ENCODE results near the gene LDOC1.
"Not testable (repeated sequence)": the region's sequence is repeated elsewhere in the genome, so short reads cannot be mapped to it uniquely, and the experiment has no call there.

The LDOC1 gene

DNA sequence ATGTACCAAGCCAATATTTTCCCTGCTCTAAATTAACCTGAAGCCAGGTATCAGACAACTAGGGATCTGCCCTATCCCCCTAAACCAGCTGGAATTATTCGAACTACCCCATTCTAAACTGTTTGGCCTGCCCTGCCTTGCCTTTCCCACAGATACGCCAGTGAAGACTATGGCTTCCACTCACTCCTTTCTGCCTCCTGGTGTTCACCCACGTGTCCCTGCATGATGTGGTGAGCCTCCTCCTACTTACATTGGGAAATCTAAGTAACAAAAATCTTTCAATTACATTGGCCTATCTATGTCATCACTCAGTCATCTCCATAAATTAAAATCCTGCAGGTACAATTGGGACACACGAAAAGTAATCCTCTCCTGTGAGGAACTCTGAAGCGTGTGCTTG, 6.1 kb upstream of the LDOC1 start:
- ChIA-PET CTCF (no interaction called here), POLR2A (no interaction called here)
- no peaks in the 10 kb centered on the region for H3K9me3 ChIP-seq (ENCODE audit: control extremely low read depth in 1 of 5, control insufficient read depth in 4 of 5, insufficient read depth in 2 of 5, low read depth in 1 of 5, low read length in 4 of 5)
- no peak for DNase-seq
- 78% methylated on average over 4 of the region's 5 CpGs for WGBS (ENCODE audit: insufficient coverage)
- H3K36me3 ChIP-seq (ENCODE audit: control insufficient read depth in 4 of 4, insufficient read depth in 4 of 4, low read length in 3 of 4), result no peaks in the 10 kb centered on the region
- no peak overlapping the region for H3K4me3 ChIP-seq (ENCODE audit: control insufficient read depth in 1 of 7, extremely low read depth in 1 of 7, insufficient read depth in 4 of 7, low read depth in 2 of 7, low read length in 6 of 7)
- H3K4me1 ChIP-seq (ENCODE audit: control extremely low read depth in 1 of 4, control insufficient read depth in 4 of 4, insufficient read depth in 4 of 4, low read length in 3 of 4), result peaks cover 0 to 2% (median 0%) of the 10 kb centered on the region in 4 experiments
- H3K27ac ChIP-seq (ENCODE audit: insufficient read depth in 1 of 2, low read depth in 1 of 2, low read length in 2 of 2, poor library complexity in 1 of 2, severe bottlenecking in 2 of 2), result no peak overlapping the region
- H3K27me3 ChIP-seq (replicated peaks in 2 of 5; ENCODE audit: control insufficient read depth in 4 of 5, insufficient read depth in 5 of 5, low read length in 4 of 5), result no peaks in the 10 kb centered on the region

DNA sequence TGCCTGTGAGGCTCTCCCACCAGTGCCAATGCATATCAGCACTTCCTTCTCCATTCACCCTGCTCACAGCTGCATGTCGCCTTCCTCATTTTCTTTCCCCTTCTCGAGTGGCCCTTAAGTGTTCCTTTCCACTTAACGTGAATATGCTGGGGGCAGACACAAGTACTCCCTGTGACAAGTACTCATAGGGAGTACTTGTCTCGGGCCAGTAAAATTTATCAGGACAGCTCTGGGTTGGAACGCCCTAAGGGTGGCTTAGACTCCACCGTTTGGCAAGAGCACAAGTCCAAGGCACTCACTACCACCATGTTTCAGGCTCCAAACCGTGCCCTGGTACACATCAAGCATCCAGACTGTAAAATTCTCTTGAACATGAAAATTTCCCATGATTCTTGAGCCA, 3.9 kb upstream of the LDOC1 start:
- Histone ChIP-seq H3K36me3 (ENCODE audit: control insufficient read depth in 4 of 4, insufficient read depth in 4 of 4, low read length in 3 of 4) (no peaks in the 10 kb centered on the region), H3K27me3 (replicated peaks in 2 of 5; ENCODE audit: control insufficient read depth in 4 of 5, insufficient read depth in 5 of 5, low read length in 4 of 5) (no peaks in the 10 kb centered on the region), H3K27ac (ENCODE audit: insufficient read depth in 1 of 2, low read depth in 1 of 2, low read length in 2 of 2, poor library complexity in 1 of 2, severe bottlenecking in 2 of 2) (no peak overlapping the region), H3K9me3 (ENCODE audit: control extremely low read depth in 1 of 5, control insufficient read depth in 4 of 5, insufficient read depth in 2 of 5, low read depth in 1 of 5, low read length in 4 of 5) (no peaks in the 10 kb centered on the region), H3K4me3 (ENCODE audit: control insufficient read depth in 1 of 7, extremely low read depth in 1 of 7, insufficient read depth in 4 of 7, low read depth in 2 of 7, low read length in 6 of 7) (no peak overlapping the region), H3K4me1 (ENCODE audit: control extremely low read depth in 1 of 4, control insufficient read depth in 4 of 4, insufficient read depth in 4 of 4, low read length in 3 of 4) (peaks cover 0 to 13% (median 2%) of the 10 kb centered on the region in 4 experiments)
- WGBS (ENCODE audit: insufficient coverage), result 71% methylated on average over 6 of the region's 7 CpGs
- DNase-seq, result no peak
- POLR2A ChIA-PET, result no interaction called here
- CTCF ChIA-PET, result no interaction called here

GRCh38 chrX:141175786-141176185, 1.1 kb downstream of the LDOC1 start:
- peak overlapping the region in 1 of 7 experiments; percentile 82 for H3K4me3 ChIP-seq (ENCODE audit: control insufficient read depth in 1 of 7, extremely low read depth in 1 of 7, insufficient read depth in 4 of 7, low read depth in 2 of 7, low read length in 6 of 7)
- WGBS (ENCODE audit: insufficient coverage), result 88% methylated on average over 5 of the region's 5 CpGs
- peaks cover 0 to 13% (median 2%) of the 10 kb centered on the region in 4 experiments for H3K4me1 ChIP-seq (ENCODE audit: control extremely low read depth in 1 of 4, control insufficient read depth in 4 of 4, insufficient read depth in 4 of 4, low read length in 3 of 4)
- no peaks in the 10 kb centered on the region for H3K27me3 ChIP-seq (replicated peaks in 2 of 5; ENCODE audit: control insufficient read depth in 4 of 5, insufficient read depth in 5 of 5, low read length in 4 of 5)
- no peaks in the 10 kb centered on the region for H3K36me3 ChIP-seq (ENCODE audit: control insufficient read depth in 4 of 4, insufficient read depth in 4 of 4, low read length in 3 of 4)
- H3K27ac ChIP-seq (ENCODE audit: insufficient read depth in 1 of 2, low read depth in 1 of 2, low read length in 2 of 2, poor library complexity in 1 of 2, severe bottlenecking in 2 of 2), result no peak overlapping the region
- ChIA-PET CTCF (no interaction called here), POLR2A (interaction anchor here (0.5 kb wide), 1 partner anchor 33 kb away, joined by 3 read pairs; no protein-coding TSS in a partner anchor)
- H3K9me3 ChIP-seq (ENCODE audit: control extremely low read depth in 1 of 5, control insufficient read depth in 4 of 5, insufficient read depth in 2 of 5, low read depth in 1 of 5, low read length in 4 of 5), result no peaks in the 10 kb centered on the region
- DNase-seq, result no peak

DNA sequence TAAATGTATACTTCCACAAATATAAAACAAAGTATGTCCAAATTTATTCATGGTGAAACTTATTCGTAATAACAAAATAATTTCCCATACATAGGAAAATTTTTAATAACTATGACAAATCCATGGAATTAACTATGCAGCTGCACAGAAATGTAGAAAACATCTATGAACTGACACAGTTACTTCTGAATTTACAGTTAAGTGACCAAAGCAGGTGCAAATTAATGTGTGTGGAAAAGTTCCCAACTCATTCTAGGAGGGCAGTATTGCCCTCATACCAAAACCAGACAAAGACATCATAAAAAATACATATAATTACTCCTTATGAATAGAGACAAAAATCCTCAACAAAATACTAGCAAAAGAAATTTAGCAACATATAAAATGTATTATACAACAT, 12.5 kb downstream of the LDOC1 start:
- Histone ChIP-seq H3K9me3 (ENCODE audit: control extremely low read depth in 1 of 5, control insufficient read depth in 4 of 5, insufficient read depth in 2 of 5, low read depth in 1 of 5, low read length in 4 of 5) (no peaks in the 10 kb centered on the region), H3K4me1 (ENCODE audit: control extremely low read depth in 1 of 4, control insufficient read depth in 4 of 4, insufficient read depth in 4 of 4, low read length in 3 of 4) (no peaks in the 10 kb centered on the region), H3K4me3 (ENCODE audit: control insufficient read depth in 1 of 7, extremely low read depth in 1 of 7, insufficient read depth in 4 of 7, low read depth in 2 of 7, low read length in 6 of 7) (no peak overlapping the region), H3K27ac (ENCODE audit: insufficient read depth in 1 of 2, low read depth in 1 of 2, low read length in 2 of 2, poor library complexity in 1 of 2, severe bottlenecking in 2 of 2) (no peak overlapping the region), H3K36me3 (ENCODE audit: control insufficient read depth in 4 of 4, insufficient read depth in 4 of 4, low read length in 3 of 4) (no peaks in the 10 kb centered on the region), H3K27me3 (replicated peaks in 2 of 5; ENCODE audit: control insufficient read depth in 4 of 5, insufficient read depth in 5 of 5, low read length in 4 of 5) (no peaks in the 10 kb centered on the region)
- CTCF ChIA-PET, result no interaction called here
- DNase-seq, result no peak
- WGBS (ENCODE audit: insufficient coverage), result no CpG with 5 or more reads among the region's 1 CpG
- POLR2A ChIA-PET, result no interaction called here

- 80% methylated on average over 1 of the region's 3 CpGs for WGBS (ENCODE audit: insufficient coverage)
- Histone ChIP-seq H3K27ac (ENCODE audit: insufficient read depth in 1 of 2, low read depth in 1 of 2, low read length in 2 of 2, poor library complexity in 1 of 2, severe bottlenecking in 2 of 2) (no peak overlapping the region), H3K4me3 (ENCODE audit: control insufficient read depth in 1 of 7, extremely low read depth in 1 of 7, insufficient read depth in 4 of 7, low read depth in 2 of 7, low read length in 6 of 7) (no peak overlapping the region), H3K4me1 (ENCODE audit: control extremely low read depth in 1 of 4, control insufficient read depth in 4 of 4, insufficient read depth in 4 of 4, low read length in 3 of 4) (no peaks in the 10 kb centered on the region), H3K9me3 (ENCODE audit: control extremely low read depth in 1 of 5, control insufficient read depth in 4 of 5, insufficient read depth in 2 of 5, low read depth in 1 of 5, low read length in 4 of 5) (peaks cover 0 to 4% (median 0%) of the 10 kb centered on the region in 5 experiments), H3K27me3 (replicated peaks in 2 of 5; ENCODE audit: control insufficient read depth in 4 of 5, insufficient read depth in 5 of 5, low read length in 4 of 5) (no peaks in the 10 kb centered on the region), H3K36me3 (ENCODE audit: control insufficient read depth in 4 of 4, insufficient read depth in 4 of 4, low read length in 3 of 4) (no peaks in the 10 kb centered on the region)
- ChIA-PET CTCF (no interaction called here), POLR2A (no interaction called here)
- DNase-seq, result peak in 2 of 3 donors; percentile 20 to 22
Observed at GRCh38 chrX:141158084-141158483, 18.8 kb downstream of the LDOC1 start.

- H3K4me3 ChIP-seq (ENCODE audit: control insufficient read depth in 1 of 7, extremely low read depth in 1 of 7, insufficient read depth in 4 of 7, low read depth in 2 of 7, low read length in 6 of 7); CTCF ChIA-PET; H3K27ac ChIP-seq (ENCODE audit: insufficient read depth in 1 of 2, low read depth in 1 of 2, low read length in 2 of 2, poor library complexity in 1 of 2, severe bottlenecking in 2 of 2); H3K9me3 ChIP-seq (ENCODE audit: control extremely low read depth in 1 of 5, control insufficient read depth in 4 of 5, insufficient read depth in 2 of 5, low read depth in 1 of 5, low read length in 4 of 5); H3K4me1 ChIP-seq (ENCODE audit: control extremely low read depth in 1 of 4, control insufficient read depth in 4 of 4, insufficient read depth in 4 of 4, low read length in 3 of 4); H3K27me3 ChIP-seq (replicated peaks in 2 of 5; ENCODE audit: control insufficient read depth in 4 of 5, insufficient read depth in 5 of 5, low read length in 4 of 5); H3K36me3 ChIP-seq (ENCODE audit: control insufficient read depth in 4 of 4, insufficient read depth in 4 of 4, low read length in 3 of 4); DNase-seq; POLR2A ChIA-PET: not testable (repeated sequence)
- WGBS (ENCODE audit: insufficient coverage), result 67% methylated on average over 2 of the region's 3 CpGs
Observed at GRCh38 chrX:141155231-141155630, 21.7 kb downstream of the LDOC1 start.

DNA sequence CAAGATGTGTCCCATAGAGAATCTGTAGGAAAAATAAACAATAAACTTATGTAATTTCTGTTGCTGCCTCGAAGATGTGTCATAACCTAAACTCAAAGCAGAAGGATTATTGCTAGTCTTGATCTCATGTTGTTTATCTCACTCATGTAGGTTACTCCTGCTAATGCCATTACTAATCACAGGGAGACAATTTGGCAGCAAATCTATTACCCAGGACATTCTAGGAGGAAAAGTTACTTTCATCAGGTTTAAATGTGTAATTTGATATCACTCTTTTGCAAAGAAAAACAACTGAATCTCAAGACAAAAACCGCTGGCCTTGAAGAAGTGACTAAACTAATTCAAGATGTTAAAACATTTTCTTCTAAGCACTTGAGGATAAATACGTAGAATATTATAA, 34.0 kb downstream of the LDOC1 start:
- H3K27me3 ChIP-seq (replicated peaks in 2 of 5; ENCODE audit: control insufficient read depth in 4 of 5, insufficient read depth in 5 of 5, low read length in 4 of 5), result no peaks in the 10 kb centered on the region
- H3K4me1 ChIP-seq (ENCODE audit: control extremely low read depth in 1 of 4, control insufficient read depth in 4 of 4, insufficient read depth in 4 of 4, low read length in 3 of 4), result no peaks in the 10 kb centered on the region
- CTCF ChIA-PET, result no interaction called here
- WGBS (ENCODE audit: insufficient coverage), result no CpG with 5 or more reads among the region's 3 CpGs
- no peaks in the 10 kb centered on the region for H3K36me3 ChIP-seq (ENCODE audit: control insufficient read depth in 4 of 4, insufficient read depth in 4 of 4, low read length in 3 of 4)
- H3K27ac ChIP-seq (ENCODE audit: insufficient read depth in 1 of 2, low read depth in 1 of 2, low read length in 2 of 2, poor library complexity in 1 of 2, severe bottlenecking in 2 of 2), result no peak overlapping the region
- H3K9me3 ChIP-seq (ENCODE audit: control extremely low read depth in 1 of 5, control insufficient read depth in 4 of 5, insufficient read depth in 2 of 5, low read depth in 1 of 5, low read length in 4 of 5), result peaks cover 0 to 1% (median 0%) of the 10 kb centered on the region in 5 experiments
- no peak overlapping the region for H3K4me3 ChIP-seq (ENCODE audit: control insufficient read depth in 1 of 7, extremely low read depth in 1 of 7, insufficient read depth in 4 of 7, low read depth in 2 of 7, low read length in 6 of 7)
- no peak for DNase-seq
- POLR2A ChIA-PET, result interaction anchor here (0.6 kb wide), 1 partner anchor 32 kb away, joined by 3 read pairs; no protein-coding TSS in a partner anchor
